ENCODE results near the gene NPTX1. TPM values are rescaled to one million over a fixed set of nuclear protein-coding genes. Genes with fewer than 3 reads are reported as not detected.

Gene NPTX1
- total RNA-seq, 1 donor from 2014 or later, result not detected

DNA sequence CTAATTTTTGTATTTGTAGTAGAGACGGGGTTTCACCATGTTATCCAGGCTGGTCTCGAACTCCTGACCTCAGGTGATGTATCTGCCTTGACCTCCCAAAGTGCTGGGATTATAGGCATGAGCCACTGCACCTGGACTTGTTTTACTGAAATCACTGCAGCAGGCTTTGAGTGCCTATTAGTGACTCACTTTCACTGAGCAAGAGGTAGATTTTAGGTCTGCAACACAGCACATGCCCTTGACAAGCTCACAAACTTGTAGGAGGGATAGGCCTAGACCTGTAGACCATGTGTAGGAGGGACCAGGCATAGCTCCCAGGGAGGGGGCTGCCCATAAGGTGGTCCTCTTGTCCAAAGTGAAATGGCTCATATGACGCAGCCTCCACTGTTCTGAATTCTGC, 41.2 kb upstream of the NPTX1 start:
- DNase-seq (ENCODE audit: low read depth), result no peak

DNA sequence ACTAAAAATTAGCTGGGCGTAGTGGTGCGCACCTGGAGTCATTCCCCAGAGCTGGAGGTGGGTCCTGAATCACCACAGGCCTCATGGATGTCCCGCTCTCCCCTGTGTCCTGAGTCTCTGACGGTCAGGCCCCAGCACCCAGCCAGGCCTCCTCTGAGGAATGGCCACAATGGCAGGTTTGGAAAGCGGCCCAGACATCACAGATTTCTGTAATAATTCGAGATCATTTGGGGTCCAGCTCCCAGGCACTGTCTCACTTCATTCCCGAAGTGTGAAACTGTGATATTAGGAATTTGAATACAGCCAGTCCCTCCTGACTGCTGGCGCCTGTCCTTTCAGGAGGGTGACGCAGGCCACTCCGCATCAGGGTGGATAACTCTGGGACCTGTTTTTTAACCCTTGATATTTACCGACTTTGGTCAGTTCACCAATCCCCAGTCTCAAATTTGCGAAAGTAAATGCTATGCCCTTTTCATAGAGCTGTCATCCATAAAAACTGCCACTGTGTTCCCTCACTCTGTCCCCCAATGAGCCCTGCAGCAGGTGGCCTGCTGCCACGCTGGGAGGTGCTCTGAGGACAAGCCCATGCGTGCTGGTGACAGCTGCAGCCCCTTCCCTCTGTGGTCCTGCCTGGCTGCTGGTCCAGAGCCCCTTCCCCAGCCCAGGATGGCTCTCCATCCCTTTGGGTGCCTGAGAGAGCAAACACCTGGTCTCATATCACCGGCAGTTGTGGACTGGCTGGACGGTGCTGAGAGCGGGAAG, 39.9 kb upstream of the NPTX1 start:
- DNase-seq (ENCODE audit: low read depth), result no peak
- H3K4me3 ChIP-seq (ENCODE audit: low read depth, low read length), result no peak overlapping the region
- TF ChIP-seq, protein P1, sequence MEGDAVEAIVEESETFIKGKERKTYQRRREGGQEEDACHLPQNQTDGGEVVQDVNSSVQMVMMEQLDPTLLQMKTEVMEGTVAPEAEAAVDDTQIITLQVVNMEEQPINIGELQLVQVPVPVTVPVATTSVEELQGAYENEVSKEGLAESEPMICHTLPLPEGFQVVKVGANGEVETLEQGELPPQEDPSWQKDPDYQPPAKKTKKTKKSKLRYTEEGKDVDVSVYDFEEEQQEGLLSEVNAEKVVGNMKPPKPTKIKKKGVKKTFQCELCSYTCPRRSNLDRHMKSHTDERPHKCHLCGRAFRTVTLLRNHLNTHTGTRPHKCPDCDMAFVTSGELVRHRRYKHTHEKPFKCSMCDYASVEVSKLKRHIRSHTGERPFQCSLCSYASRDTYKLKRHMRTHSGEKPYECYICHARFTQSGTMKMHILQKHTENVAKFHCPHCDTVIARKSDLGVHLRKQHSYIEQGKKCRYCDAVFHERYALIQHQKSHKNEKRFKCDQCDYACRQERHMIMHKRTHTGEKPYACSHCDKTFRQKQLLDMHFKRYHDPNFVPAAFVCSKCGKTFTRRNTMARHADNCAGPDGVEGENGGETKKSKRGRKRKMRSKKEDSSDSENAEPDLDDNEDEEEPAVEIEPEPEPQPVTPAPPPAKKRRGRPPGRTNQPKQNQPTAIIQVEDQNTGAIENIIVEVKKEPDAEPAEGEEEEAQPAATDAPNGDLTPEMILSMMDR (conservative IDR thresholded peaks at IDR 0.05; ENCODE audit: low read depth, low read length), result no peak

More for the DNA sequence above, 41.2 kb upstream of the NPTX1 start:
- no peak overlapping the region for H3K4me3 ChIP-seq (ENCODE audit: low read depth, low read length)
- TF ChIP-seq, protein P1 (conservative IDR thresholded peaks at IDR 0.05; ENCODE audit: low read depth, low read length), result no peak

DNA sequence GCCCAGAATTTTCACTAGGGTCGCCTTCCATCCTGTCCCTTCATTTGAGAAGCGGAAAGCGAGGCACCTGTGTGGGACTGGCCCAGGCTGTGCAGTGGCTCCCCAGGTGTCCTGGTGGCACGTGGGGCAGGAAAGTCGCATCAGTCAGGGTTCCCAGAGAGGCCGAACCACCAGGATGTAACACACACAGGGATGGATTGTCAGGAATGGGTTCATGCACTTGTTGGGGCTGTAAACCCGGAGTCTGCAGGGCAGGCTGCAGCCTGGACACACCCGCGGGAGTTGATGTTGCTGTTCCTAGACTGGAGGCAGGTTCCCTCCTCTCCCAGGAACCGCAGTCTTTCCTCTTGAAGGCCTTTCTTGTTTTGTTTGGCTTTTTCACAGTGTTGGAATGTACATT, 37.5 kb upstream of the NPTX1 start:
- no peak for DNase-seq (ENCODE audit: low read depth)
- TF ChIP-seq, protein P1 (conservative IDR thresholded peaks at IDR 0.05; ENCODE audit: low read depth, low read length), result no peak
- no peak overlapping the region for H3K4me3 ChIP-seq (ENCODE audit: low read depth, low read length)

DNA sequence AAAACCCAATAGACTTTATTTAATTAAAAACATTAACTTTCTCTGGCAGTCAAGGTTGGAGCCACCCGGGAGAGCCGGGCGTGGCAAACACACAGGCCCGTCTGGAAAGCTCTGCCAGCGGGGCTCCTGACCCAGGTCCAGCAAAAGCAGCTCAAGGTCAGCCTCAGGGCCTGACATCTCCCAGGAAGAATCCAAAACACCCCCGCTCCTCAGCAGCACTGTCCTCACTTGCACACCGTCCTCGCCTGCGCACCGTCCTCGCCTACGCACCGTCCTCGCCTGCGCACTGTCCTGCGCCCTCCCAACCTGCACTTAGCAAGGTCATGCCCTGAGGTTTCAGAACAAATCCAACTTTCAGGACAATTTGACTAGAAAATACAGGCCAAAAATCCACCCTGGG, 36.8 kb upstream of the NPTX1 start:
- DNase-seq (ENCODE audit: low read depth), result no peak
- TF ChIP-seq, protein P1 (conservative IDR thresholded peaks at IDR 0.05; ENCODE audit: low read depth, low read length), result no peak
- H3K4me3 ChIP-seq (ENCODE audit: low read depth, low read length), result no peak overlapping the region

DNA sequence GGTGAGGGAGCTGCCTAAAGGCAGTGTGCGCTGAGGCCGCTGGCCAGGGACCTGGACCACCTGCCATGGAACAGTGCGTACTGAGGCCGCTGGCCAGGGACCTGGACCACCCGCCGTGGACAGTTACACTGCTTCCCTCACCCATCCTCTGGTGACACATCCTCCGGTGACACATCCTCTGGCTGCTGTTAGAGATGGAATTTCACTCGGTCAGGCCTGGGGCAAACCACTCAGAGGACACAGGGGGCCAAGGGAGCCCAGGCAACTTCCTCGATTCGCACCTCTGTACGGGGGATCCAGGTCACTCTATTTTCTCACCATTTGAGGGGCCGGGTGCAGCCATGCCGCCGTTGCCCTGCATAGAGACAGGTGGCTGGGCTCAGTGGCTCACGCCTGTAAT, 35.8 kb upstream of the NPTX1 start:
- no peak overlapping the region for H3K4me3 ChIP-seq (ENCODE audit: low read depth, low read length)
- DNase-seq (ENCODE audit: low read depth), result no peak
- TF ChIP-seq, protein P1 (conservative IDR thresholded peaks at IDR 0.05; ENCODE audit: low read depth, low read length), result no peak

DNA sequence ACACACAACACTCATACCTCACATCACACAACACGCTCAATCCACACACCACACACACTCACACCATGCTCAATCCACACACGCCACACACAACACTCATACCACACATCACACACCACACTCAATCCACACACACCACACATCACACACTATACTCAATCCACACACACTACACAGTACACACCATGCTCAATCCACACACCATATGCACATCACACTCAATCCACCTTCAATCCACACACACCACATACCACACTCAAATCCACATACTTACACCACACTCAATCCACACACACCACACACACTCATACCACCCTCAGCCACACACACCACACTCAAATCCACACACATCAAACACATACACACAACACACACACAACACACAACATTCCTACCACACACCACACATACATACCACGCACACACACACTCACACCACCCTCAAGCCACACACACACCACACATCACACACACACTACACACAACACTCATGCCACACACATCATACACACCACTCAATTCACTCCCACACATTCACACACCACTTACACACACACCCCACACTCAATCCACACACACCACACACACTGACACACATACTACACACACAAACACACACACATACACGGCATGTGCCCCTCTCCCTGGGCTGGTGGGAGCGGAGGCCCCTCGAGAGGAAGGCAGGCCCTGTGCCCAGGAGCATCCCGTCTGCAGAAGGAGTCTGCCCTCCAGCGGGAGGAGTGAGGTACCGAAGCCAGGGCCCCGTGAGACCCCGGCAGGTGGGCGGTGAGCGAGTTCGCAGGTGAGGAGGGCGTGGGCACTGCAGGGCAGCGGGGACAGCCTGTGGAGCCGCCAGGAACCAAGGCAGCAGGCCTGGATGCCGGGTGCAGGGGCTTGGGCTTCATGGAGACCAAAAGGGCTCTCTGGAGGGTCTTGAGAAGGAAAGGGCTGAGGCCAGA, 35.1 kb upstream of the NPTX1 start:
- no peak overlapping the region for H3K4me3 ChIP-seq (ENCODE audit: low read depth, low read length)
- TF ChIP-seq, protein P1 (conservative IDR thresholded peaks at IDR 0.05; ENCODE audit: low read depth, low read length), result no peak
- DNase-seq (ENCODE audit: low read depth), result no peak
